ENCODE results near the gene SLC6A3.
"Not testable (repeated sequence)": the region's sequence is repeated elsewhere in the genome, so short reads cannot be mapped to it uniquely, and the experiment has no call there.

Gene SLC6A3

DNA sequence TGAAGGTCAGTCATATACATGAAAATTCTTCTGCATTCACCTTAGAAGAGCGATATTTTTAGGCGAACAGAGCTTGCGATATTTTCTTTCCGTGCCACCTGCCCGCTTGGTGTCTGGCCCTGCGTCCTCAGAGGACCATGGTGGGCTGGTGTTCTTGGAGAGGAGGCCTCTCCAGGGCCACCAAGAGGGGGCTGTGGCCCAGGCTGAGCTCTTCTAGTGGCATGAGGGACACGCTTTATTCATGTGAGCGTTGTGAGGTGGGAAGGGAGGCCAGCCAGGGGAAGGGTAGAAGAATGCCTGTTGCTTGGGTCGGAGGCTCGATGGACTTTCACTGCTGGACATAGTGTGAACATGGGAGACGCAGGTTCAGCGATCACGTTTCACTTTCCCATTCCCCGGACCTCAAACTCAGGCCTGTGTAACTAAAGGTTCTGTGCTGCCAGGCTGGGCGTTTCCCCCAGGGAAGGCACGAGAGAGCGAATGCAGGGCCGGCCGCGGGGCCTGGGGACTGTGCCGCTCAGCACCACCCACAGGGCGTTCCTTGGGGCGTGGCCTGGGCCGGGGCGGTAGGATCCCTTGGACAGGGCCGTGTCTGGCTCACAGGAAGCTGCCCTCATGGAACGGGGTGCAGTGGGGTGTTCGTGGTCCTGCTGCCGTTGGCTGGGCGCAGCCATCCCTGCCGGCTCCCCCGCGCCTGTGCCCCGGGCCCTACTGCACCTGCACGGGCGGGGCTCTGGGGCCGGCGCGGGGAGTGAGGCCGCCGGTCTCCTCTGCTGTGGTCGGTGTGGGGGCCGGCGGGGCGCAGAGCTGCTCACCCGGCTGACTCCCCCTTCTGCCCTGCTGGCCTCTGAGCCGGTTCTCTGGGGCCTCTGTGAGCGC lies 59.6 kb downstream of the SLC6A3 start:
- peak; percentile 38 to 78 (median 66) for DNase-seq

DNA sequence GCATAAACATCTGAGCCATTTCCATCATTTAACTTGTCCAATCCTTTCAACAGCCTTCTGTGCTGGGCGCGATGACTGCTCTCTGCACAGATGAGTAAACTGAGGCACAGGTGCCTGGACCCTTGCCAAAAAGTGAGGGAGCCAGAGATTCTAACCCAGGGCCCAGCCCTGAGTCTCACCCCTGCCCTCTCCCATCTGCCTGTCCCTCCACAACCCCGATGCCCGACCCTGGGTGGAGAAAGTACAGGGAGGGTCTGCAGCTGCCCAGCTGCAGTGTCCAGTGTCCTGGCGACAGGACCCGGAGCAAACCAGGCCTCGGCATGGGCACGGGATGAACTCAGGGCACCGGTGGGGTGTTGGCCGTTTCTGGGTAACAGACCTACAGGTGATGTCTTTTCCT lies 60.7 kb downstream of the SLC6A3 start:
- DNase-seq: no peak

DNA sequence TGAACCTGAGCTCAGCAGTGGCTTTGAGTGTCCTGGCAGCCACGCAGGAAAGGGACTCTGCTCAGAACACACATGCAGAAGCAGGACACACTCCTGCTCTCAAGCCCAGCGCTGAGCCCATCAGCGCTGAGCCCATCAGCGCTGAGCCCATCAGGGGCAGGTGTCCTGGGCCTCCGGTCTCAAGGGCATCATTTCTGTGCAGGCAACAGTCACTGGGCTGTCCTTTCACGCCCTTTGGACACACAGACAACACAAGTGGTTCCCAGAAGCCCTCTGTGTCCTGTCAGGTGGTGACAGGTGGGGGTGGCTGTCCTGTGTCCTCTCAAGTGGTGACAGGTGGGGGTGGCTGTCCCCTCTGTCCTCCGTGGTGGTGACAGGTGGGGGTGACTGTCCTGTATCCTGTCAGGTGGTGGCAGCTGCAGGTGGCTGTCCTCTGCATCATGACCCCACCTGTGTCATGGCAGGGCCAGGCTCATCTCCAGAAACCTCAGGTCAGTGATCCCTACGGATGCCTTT lies 61.3 kb downstream of the SLC6A3 start:
- no peak for DNase-seq

DNA sequence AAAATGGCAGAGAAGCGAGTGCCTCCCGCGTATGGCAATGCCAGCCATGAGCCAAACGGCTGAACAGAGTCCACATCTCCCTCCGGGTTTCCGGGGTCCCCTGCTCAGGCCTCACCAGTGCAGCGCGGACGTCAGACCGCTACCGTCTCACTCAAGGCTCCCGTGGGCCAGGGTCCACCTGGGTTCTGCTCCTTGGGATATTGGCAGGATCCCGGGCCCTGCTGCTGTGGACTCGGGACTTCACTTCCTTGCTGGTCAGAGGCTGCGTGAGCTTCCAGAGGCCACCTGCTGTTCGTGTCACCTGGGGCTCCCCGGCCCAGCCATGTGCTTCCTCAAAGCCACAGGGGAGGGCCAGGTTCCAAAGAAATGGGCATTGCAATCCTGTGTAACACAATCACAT lies 61.9 kb downstream of the SLC6A3 start:
- no peak for DNase-seq

DNA sequence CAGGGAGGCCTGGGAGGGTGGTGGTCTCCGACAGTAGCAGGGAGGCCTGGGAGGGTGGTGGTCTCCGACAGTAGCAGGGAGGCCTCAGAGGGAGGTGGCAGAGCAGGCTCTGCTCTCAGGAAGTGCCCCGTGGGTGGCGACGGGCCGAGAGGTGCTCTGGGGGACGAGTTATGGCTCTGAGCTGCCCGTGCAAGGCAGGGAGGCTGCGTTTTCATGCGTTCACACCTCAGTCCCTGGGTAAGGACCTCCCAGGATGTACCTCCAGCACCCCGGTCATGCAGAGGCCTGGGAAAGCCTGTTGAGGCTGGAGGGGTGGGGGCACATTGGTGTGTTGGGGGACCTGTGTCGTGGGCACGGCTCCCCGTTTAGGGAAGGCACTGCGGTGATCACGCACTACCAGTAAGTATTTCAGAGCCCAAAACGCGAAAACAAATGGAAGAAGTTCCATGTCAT lies 63.0 kb downstream of the SLC6A3 start:
- no peak for DNase-seq

DNA sequence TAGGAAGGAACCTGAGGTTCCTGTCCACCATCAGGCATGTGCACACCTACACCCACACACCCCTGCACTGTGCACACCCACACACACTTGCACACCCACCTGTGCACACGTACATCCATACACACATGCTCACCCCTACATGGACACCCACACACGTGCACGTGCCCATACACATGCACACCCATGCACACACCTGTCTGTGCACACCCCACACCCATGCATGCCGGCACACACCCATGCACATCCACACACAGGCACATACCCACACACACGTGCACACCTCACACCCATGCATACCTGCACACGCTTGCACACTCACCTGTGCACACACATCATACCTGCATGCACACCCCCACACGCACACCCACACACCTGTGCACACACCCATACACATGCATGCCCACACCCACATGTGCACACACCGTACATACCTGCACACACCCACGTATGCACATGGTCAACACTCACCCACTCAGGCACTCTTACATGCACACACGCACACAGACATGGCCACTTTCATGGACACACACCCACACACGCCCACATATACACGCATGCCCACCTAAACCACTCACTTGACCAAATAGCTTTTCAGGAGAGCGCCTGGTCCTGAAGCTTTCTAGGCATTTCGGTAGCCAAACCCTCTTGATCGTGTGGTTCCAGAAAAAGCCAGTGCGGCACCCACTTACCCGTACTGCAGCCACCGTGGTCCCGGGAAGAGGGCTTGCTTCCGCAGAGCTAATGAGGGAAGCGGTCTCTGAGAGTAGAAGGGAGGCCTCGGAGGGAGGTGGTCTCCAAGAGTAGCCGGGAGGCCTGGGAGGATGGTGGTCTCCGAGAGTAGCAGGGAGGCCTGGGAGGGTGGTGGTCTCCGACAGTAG lies 63.6 kb downstream of the SLC6A3 start:
- DNase-seq: no peak

DNA sequence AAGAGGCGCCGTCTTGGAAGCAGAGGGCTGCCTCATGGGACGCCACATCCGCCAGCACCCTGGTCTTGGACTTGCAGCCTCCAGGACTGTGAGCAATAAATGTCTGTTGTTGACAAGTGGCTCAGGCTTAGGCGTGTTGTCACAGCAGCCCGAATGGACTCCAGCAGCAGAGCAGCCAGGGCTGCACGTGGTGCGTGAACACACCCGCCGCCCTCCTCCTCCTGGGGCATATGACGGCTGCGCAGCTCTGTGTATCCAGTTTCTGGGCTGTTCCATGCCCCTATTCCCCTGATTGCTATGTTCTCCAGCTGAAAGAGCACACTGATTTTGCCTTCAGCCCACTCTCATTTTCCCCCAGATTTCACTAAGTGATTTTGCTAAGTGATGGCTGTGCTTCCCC lies 64.3 kb downstream of the SLC6A3 start:
- DNase-seq: no peak

DNA sequence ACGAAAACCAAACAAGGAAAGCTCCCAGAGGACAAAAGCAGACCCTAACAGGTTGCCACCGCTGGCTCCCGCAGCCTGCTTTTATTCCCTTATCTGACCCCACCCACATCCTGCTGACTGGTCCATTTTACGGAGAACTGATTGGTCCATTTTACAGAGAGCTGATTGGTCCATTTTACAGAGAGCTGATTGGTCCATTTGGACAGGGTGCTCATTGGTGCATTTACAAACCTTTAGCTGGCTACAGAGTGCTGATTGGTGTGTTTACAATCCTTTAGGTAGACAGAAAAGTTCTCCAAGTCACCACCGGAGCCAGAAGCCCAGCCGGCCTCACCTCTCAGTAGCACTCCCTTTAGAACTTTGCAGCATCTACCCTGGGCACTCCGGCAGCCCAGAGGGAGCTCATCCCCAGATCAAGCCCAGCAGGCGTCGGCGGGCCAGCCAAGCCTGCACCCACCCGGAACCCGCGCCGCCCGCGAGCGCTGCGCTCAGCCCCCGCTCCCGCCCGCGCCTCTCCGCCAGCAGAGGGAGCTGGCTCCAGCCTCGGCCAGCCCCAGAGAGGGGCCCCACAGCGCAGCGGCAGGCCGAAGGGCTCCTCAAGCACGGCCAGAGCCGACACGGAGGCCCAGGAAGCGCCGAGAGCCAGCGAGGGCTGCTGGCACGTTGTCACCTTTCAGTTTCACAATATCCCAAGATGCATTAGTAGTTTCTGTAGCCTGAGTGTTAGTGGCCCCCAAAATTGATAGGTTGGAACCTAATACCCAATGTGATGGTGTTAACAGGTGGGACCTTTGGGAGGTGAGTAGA lies 65.0 kb downstream of the SLC6A3 start:
- DNase-seq: peak in 3 of 4 experiments; percentile 11 to 59 (median 32)

DNA sequence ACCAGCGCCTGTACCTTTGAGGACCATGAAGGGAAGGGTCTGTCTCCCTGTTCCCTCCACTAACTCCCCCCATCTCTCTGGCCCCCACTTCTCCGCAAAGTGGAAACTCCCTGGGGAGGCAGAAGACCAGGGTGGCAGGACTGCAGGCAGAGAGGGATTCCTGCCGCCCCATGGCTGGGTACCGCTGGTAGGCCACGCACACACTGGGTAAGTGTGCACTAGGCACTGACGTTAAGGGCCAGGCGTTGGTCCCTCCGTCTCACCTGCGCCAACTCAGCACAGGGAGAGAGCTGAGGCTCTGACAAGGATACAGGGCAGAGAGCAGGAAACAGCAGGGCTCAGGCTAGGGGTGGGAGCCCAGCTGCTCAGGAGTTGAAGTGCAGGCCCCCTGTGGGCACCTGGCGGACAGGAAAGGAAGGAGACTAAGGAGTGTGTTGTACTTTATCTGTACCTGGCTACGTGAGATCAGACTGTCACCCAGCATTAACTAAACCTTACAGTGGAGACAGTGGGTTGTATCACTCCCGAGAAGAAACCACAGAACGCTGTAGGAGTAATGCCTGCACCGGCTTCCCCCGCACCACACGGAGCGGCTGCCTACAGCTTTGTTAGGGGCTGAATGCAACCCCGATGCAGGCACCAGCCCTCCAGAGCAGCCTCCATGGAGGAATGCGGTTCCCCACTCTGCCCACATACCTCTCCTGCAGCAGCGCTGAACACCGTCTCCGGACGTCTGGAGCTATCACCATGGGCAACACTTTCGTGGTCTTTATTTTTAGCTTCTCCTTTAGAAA lies 66.2 kb downstream of the SLC6A3 start:
- DNase-seq: no peak

DNA sequence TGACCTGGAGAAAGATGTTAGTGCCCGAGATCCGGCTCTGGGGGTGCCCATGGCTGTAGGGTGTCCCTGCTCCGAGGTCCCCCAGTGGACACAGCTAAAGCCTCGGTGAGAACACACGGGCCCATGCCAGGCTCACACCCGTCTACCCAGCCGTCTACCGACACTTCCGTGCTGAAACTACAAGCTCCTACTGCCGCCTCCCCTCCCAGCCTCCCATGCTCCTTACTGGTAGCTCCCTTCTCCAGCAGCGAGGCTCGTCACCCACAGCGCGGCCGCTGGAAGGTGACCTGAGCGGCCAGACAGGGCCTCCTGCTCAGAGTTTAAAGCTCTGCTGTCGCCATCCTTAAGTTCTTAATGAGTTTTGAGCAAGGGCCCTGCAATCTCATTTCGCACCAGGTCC lies 67.1 kb downstream of the SLC6A3 start:
- DNase-seq: no peak

DNA sequence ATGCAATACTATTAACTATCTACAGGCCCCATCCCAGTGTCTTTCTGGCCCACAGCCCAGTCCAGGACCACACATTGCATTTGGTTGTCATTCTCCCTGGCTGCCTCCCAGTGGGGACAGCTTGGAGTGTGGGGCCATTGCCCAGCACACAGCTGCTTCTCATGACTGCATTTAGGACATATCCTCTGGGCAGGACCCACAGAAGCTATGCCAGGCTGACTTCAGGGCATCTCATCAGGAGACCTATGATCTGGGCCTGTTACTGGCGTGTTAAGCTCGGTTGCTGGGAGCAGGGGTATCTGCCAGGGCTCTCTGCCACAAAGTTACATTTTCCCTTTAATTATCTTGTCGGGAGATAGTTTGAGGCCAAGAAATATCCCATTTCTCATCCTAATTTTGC lies 68.3 kb downstream of the SLC6A3 start:
- DNase-seq: no peak

DNA sequence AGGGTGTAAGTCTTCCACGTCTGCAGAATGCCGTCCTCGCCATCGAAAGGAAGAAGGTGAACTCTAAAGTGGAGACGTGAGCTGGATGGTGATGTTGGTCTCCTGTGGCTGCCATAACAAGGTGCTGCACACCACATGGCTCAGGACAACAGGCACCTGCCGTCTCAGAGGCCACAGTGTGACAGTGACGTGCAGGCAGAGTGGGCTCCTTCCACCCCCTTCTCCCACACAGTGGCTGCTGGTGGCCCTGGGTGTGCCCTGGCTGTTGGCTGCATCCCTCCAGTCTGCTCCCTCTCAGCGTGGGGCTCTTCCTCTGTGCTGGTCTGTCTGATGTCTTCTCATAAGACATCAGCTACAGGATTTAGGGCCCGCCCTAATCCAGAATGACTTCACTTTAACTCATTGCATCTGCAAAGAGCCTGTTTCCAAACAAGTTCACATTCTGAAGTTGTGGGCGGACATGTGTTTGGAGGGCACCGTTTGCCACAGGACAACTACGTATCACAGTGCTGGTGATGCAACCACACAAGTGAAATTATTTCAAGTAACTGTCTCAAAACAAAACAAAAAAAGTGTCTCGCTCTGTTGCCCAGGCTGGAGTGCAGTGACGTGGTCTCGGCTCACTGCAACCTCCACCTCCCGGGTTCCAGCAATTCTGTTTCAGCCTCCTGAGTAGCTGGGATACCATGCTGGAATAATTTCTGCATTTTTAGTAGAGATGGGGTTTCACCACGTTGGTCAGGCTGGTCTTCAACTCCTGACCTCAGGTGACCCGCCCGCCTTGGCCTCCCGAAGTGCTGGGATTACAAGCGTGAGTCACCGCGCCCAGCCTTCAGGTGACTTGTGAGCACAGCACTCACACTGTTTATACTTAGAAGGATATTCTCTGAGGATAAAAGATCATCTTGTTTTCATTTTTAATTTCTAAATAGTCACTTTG lies 69.1 kb downstream of the SLC6A3 start:
- DNase-seq: no peak

DNA sequence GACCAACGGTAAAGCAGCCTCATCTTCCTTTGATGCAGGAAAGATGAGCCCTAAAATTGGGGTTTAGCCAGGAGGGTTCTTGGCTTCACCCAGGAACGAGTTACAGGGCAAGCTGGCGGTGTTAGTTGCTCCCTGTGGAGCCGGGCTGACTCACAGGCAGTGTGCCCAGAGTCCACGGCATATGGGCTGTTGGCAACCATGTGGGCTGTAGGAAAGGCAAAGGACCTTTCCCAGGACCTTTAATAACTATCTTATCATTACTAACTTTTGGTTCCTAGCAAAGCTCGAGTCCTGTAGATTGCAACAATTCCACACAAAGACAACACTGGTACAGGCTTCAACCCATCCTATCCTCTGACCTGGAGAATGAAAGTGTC lies 70.6 kb downstream of the SLC6A3 start:
- DNase-seq: no peak

DNA sequence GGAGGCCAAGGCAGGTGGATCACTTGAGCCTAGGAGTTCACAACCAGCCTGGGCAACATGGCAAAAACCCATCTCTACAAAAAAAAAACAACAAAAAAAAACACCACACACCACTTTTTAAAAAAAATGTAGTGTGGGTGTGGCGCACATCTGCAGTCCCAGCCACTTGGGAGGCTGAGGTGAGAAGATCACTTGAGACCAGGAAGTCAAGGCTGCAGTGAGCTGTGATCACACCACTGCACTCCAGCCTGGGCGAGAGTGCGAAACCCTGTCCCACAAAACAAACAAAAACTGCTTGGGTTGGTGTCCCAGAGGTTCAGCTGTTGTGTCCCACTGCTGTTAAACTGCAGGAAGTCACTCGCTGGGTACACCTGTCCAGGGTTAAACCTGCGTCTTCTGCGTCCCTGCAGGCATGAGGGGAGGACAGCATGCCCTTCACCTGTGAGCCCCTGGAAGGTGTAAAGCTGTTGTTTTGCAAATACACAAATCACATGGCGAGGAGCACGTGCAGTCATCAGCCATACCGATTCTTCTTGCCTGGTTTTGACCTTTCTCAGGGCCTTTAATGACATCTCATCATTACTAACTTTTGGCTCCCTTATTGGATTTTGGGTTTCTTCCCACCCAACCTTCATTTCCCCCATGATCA lies 71.1 kb downstream of the SLC6A3 start:
- no peak for DNase-seq

DNA sequence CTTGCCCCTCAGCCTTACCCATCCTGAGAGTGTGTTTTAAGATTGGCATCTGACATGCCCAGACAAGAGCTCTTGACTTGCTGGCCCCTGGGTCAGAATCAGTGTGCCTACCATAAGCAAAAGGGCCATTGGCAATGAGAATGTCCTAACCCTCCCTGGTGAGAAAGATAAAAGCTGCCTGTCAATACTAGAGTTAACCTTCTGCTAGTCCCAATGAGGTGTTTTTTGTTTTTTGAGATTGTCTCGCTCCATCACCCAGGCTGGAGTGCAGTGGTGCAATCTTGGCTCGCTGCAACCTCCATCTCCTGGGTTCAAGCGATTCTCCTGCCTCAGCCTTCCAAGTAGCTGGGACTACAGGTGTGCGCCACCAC lies 73.3 kb downstream of the SLC6A3 start:
- DNase-seq: not testable (repeated sequence)

DNA sequence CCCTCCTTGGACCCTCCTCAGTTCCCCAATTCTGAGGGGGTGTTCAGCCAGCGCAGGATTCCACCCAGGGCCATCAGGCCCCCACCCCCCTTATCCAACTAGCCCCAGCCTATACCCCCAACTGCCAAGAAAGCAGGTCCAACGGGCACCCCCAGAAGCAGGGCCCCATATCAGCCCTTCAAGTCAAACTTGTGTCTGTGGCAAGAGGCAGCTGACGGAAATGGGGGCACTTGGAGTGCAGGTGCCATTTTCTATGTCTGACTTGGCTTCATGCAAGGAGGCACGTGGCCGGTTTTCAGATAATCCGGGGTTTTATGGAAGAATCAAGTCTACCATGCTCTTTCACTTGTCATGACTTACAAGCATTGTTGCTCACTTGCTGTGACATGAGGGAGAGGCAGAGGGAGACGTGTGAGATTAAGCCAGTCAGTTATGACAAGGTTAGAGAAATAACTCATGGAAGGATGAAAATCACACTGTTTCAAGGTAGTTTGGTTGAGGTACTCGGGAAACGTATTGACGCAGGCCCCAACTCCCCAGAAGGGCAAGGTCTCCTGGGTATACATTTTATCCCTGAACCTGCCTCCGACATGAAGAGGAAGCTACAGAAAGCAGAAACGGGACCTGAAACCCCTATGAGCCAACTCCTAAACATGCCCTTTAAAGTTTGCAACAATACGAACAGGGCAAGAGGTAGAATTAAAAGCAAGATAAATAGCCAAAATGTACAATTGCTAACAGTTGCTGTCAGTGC lies 73.8 kb downstream of the SLC6A3 start:
- no peak for DNase-seq

DNA sequence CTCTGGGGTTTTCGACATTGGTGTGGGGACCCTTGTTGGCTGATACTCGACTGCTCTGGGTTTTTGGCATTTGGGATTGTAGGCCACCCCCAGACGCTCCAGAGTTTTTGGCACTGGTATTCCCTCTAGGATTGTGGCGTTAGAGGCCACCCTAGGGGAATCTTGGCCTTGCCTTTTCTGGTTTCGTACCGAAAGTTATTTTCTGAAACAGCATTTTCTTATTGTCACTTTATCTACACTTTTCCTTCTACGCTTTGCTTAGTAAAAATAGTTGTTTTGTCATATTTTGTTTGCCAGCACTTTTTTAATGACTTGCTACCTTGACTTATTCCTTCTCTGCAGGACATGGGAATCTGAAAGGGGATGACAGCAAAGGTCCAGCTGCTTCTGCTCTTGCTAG lies 75.2 kb downstream of the SLC6A3 start:
- no peak for DNase-seq

DNA sequence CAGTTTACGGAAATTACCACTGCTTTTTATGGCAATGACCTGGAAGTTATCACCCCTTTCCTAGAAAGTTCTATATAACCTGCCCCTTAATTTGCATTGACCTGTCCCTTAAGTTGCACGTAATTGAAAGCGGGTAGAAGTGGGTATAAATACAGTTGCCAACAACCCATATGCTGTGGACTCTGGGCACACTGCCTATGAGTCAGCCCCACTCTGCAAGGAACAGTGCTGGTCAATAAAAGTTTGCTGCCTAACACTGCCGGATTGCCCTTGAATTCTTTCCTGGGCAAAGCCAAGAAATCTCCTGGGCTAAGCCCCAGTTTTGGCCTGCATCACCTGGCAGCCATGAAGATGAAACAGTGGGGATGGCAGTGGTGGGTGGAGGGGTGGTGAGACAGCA lies 76.5 kb downstream of the SLC6A3 start:
- DNase-seq: no peak

DNA sequence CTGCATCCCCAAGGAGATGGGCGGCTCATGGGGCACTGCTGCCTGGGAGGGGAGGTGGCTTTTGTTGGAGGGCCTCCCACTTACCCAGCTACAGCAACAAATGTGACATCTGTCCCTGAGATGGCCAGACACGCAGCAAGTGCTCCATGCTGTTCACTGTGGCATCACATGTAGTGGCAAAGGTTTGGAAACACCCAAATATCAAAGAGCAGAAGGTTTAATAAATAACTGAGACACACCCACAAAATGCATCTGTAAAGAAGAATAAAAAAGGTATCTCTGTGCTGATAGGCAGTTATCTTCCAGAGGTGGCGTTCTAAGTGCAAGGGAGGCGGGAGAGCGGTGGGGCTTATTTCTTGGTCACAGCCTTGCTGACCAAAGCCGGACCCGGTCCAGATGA lies 77.0 kb downstream of the SLC6A3 start:
- no peak for DNase-seq

DNA sequence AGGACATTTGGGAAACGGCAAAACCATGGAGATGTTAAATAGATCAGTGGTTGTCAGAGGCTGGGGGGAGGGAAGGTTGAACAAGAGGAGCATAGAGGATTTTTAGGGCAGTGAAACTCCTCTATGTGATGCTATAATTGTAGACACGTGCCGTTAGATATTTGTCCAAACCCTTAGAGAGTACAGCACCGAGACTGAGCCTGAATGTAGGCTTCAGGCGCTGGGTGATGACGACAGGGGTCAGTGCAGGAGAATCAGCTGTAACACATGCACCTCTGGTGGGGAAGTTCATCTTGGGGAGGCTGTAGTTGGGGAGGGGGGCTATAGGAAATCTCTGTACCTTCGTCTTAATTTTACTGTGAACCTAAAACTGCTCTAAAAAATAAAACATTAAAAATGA lies 78.1 kb downstream of the SLC6A3 start:
- no peak for DNase-seq

All from activated naive CD4-positive, alpha-beta T cell (primary cell).